Subcutaneous abdominal adipose tissue (tissue), 5 donors: ENCODE measurements around the gene VANGL2.
A peak's percentile ranks its signal among the peaks of the same experiment; 100 is the strongest.

Experiments used
- H3K27ac ChIP-seq: one replicate; pipeline ENCODE4 v1.7.0; 2013; ENCODE audit warnings: low read depth, mild to moderate bottlenecking, inconsistent platforms, low read length, moderate library complexity
- H3K27me3 ChIP-seq, 5 donors: one replicate each; pipeline ENCODE4 v1.7.0; 2013; ENCODE audit warnings: low read length in 5 of 5, inconsistent platforms in 1 of 5; ENCODE audit not compliant: control insufficient read depth in 5 of 5, insufficient read depth in 4 of 5
- H3K36me3 ChIP-seq, 5 donors: one replicate each; pipeline ENCODE4 v1.7.0; 2013; ENCODE audit warnings: low read length in 5 of 5; ENCODE audit not compliant: control insufficient read depth in 5 of 5, insufficient read depth in 5 of 5
- H3K4me1 ChIP-seq, 5 donors: one replicate each; pipeline ENCODE4 v1.7.0; 2013; ENCODE audit warnings: low read length in 5 of 5, mild to moderate bottlenecking in 3 of 5, moderate library complexity in 1 of 5; ENCODE audit not compliant: control insufficient read depth in 5 of 5, insufficient read depth in 5 of 5
- H3K4me3 ChIP-seq, 5 donors: one replicate each; pipeline ENCODE4 v1.7.0; 2013; ENCODE audit warnings: low read length in 5 of 5, low read depth in 1 of 5
- H3K9ac ChIP-seq, 5 donors: one replicate each; pipeline ENCODE4 v1.7.0; 2013; ENCODE audit warnings: low read length in 5 of 5, mild to moderate bottlenecking in 4 of 5, moderate library complexity in 3 of 5
- H3K9me3 ChIP-seq, 5 donors: one replicate each; pipeline ENCODE4 v1.7.0; 2013; ENCODE audit warnings: low read length in 5 of 5; ENCODE audit not compliant: control insufficient read depth in 5 of 5
- donor health status: healthy.
- donor health status: healthy.
- donor health status: healthy.
- donor health status: healthy.
- donor health status: healthy.

Gene VANGL2

GRCh38 chr1:160402001-160402795 is 1.8 kb downstream of the VANGL2 start:
- Histone ChIP-seq H3K27ac (no peak overlapping the region), H3K36me3 (no peaks in the 10 kb centered on the region), H3K9ac (no peak overlapping the region), H3K4me1 (peaks cover 0 to 21% (median 14%) of the 10 kb centered on the region in 5 donors), H3K4me3 (no peak overlapping the region), H3K9me3 (no peaks in the 10 kb centered on the region), H3K27me3 (peaks cover 8 to 27% (median 17%) of the 10 kb centered on the region in 5 donors)

DNA sequence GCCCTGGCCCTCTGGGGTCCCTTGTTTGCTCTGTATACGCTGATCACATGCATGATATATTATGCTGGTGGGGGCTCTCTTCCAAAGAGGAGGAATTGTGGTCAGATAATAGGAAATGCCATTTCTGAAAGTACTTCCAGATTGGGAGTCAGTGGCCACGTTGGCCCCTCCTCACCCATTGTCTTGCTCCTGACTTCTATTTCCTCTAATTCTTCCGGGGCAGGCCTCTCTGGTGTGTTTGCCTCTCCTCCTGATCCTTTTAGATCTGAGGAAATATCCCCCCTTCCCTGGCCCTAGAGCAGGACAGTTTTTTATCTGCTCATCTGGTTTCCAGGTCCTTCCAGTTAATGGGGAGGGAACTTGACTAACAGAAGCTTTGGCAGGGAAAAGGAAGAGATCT is 2.9 kb downstream of the VANGL2 start:
- no peak overlapping the region for H3K4me3 ChIP-seq
- no peak overlapping the region for H3K27ac ChIP-seq
- no peaks in the 10 kb centered on the region for H3K9me3 ChIP-seq
- no peak overlapping the region for H3K9ac ChIP-seq
- peaks cover 0 to 21% (median 14%) of the 10 kb centered on the region in 5 donors for H3K4me1 ChIP-seq
- H3K36me3 ChIP-seq: no peaks in the 10 kb centered on the region
- peaks cover 8 to 24% (median 17%) of the 10 kb centered on the region in 5 donors for H3K27me3 ChIP-seq

GRCh38 chr1:160404094-160404493 is 3.7 kb downstream of the VANGL2 start:
- Histone ChIP-seq H3K36me3 (no peaks in the 10 kb centered on the region), H3K27me3 (peaks cover 8 to 24% (median 12%) of the 10 kb centered on the region in 5 donors), H3K9me3 (no peaks in the 10 kb centered on the region), H3K4me3 (no peak overlapping the region), H3K27ac (no peak overlapping the region), H3K9ac (no peak overlapping the region), H3K4me1 (peaks cover 0 to 21% (median 14%) of the 10 kb centered on the region in 5 donors)

DNA sequence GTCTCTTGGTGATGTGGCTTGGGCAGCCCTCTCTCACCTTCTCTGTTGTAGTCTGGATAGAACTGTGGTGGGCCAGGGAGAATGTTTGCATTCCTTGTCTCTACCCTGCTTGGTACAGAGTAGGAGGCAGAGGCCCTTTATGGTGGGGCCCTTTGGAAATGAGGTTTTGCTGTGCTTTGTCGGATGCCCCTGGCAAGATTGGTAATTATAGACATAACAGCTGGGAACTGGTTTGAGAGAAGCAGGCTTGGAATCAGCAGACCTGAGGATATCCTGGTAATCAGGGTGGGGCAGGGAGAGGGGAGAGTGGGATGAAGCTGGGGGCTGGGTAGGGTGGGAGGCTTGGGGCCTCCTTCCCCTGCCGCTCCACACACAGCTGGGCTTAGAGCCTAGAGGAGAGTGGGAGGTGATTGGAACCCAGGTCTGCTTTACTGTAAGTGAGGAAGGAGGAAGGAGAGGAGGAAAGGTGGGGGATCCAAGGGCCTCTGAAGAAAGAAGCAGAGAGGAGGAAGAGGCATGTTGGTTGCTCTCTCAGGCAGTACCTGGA is 5.0 kb downstream of the VANGL2 start:
- peak overlapping the region in 1 of 5 donors; percentile 3 for H3K9ac ChIP-seq
- H3K4me1 ChIP-seq: peaks cover 0 to 18% (median 11%) of the 10 kb centered on the region in 5 donors
- no peaks in the 10 kb centered on the region for H3K9me3 ChIP-seq
- peaks cover 8 to 16% (median 12%) of the 10 kb centered on the region in 5 donors for H3K27me3 ChIP-seq
- no peak overlapping the region for H3K4me3 ChIP-seq
- H3K27ac ChIP-seq: no peak overlapping the region
- H3K36me3 ChIP-seq: no peaks in the 10 kb centered on the region

GRCh38 chr1:160406131-160406968 is 6.0 kb downstream of the VANGL2 start:
- peaks cover 0 to 12% (median 3%) of the 10 kb centered on the region in 5 donors for H3K4me1 ChIP-seq
- H3K36me3 ChIP-seq: no peaks in the 10 kb centered on the region
- no peak overlapping the region for H3K4me3 ChIP-seq
- no peak overlapping the region for H3K9ac ChIP-seq
- no peak overlapping the region for H3K27ac ChIP-seq
- no peaks in the 10 kb centered on the region for H3K9me3 ChIP-seq
- peaks cover 8 to 14% (median 10%) of the 10 kb centered on the region in 5 donors for H3K27me3 ChIP-seq

DNA sequence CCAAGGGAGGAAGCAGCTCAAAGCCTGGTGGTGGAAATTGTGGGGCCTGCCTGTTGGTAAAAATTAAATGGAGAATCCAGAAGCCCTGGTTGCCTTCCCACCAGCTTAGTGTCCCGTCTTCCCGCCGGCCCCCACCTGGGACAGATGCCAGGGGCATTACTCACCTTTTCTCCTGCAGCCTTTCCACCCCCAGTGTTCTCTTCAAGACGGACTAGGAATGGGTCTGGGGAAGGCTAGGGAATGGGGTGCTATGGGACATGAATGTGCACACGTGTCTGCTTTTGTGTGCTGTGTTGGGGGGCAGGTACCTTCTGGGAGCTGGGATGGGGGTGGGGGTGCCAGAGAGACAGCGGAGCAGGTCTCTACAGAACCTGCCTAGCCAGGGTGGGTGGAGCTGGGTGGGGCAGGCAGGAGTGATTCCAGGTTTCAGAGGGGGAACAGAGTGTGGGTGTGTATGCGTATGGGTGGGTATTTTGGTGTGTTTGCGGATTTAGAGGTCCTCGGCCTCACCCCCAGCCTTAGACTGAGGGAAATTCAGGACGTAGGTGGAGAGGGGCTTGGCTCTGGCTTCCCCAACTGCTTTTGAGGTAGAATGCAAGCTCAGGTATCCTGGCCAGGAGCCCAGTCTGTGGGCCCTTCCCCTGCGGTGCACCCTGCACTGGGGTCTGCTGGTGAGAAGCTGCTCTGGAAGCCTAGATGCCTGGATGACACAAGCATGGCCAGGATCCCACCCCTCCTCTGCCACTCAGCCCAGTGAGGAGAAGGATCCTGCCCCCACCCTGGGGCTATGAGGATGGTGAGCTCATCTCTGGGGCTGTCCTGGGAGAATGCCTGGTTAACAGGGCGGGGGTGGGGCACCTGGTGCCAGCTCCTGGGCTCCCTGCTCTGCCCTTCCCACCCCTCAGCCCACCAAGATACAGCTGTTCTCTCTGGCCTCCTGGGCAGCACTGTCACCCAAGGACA is 7.8 kb downstream of the VANGL2 start:
- H3K36me3 ChIP-seq: no peaks in the 10 kb centered on the region
- no peak overlapping the region for H3K4me3 ChIP-seq
- H3K9ac ChIP-seq: no peak overlapping the region
- peaks cover 0 to 1% (median 0%) of the 10 kb centered on the region in 5 donors for H3K4me1 ChIP-seq
- no peaks in the 10 kb centered on the region for H3K9me3 ChIP-seq
- peaks cover 0 to 10% (median 5%) of the 10 kb centered on the region in 5 donors for H3K27me3 ChIP-seq
- H3K27ac ChIP-seq: no peak overlapping the region

DNA sequence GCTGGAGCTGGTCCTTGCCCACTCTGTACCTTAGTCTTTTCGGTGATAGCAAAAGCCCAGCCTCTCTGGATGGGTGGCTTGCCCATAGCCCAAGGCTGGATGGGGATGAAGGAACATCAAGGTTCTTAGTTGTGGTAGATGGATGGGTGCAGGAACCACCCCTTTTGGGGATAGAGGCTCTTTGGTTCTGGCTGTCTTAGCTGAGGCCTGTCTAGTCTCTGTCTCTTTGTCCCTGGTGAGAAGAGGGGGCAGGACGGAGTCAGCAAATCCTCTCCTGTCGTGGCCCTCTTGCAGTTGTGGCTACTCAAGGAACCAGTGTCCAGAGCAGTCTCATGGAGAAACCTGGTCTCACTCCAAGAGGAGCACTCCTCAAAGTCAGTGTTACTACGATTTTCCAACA is 8.5 kb downstream of the VANGL2 start:
- Histone ChIP-seq H3K4me3 (no peak overlapping the region), H3K27me3 (peaks cover 0 to 15% (median 5%) of the 10 kb centered on the region in 5 donors), H3K4me1 (no peaks in the 10 kb centered on the region), H3K9me3 (no peaks in the 10 kb centered on the region), H3K9ac (no peak overlapping the region), H3K36me3 (no peaks in the 10 kb centered on the region), H3K27ac (no peak overlapping the region)

- H3K9ac ChIP-seq: no peak overlapping the region
- H3K9me3 ChIP-seq: no peaks in the 10 kb centered on the region
- H3K4me3 ChIP-seq: no peak overlapping the region
- H3K27me3 ChIP-seq: peaks cover 0 to 15% (median 5%) of the 10 kb centered on the region in 5 donors
- H3K4me1 ChIP-seq: no peaks in the 10 kb centered on the region
- H3K36me3 ChIP-seq: no peaks in the 10 kb centered on the region
- no peak overlapping the region for H3K27ac ChIP-seq
Measured at GRCh38 chr1:160409486-160409885, 9.1 kb downstream of the VANGL2 start.

GRCh38 chr1:160410406-160411005 is 10.1 kb downstream of the VANGL2 start:
- H3K9ac ChIP-seq: no peak overlapping the region
- H3K4me3 ChIP-seq: no peak overlapping the region
- H3K9me3 ChIP-seq: no peaks in the 10 kb centered on the region
- no peaks in the 10 kb centered on the region for H3K36me3 ChIP-seq
- H3K4me1 ChIP-seq: no peaks in the 10 kb centered on the region
- peaks cover 0 to 15% (median 5%) of the 10 kb centered on the region in 5 donors for H3K27me3 ChIP-seq
- H3K27ac ChIP-seq: no peak overlapping the region
